GM19023 (cell line): ENCODE results near the gene ARID1B.

Source experiments
- ATAC-seq: cut with Tn5 transposase; IDR thresholded peaks from one replicate; pipeline ENCODE4 v1.9.1; 2021; ENCODE audit warnings: mild to moderate bottlenecking, moderate library complexity; ENCODE audit not compliant: unreplicated experiment

ARID1B gene

DNA sequence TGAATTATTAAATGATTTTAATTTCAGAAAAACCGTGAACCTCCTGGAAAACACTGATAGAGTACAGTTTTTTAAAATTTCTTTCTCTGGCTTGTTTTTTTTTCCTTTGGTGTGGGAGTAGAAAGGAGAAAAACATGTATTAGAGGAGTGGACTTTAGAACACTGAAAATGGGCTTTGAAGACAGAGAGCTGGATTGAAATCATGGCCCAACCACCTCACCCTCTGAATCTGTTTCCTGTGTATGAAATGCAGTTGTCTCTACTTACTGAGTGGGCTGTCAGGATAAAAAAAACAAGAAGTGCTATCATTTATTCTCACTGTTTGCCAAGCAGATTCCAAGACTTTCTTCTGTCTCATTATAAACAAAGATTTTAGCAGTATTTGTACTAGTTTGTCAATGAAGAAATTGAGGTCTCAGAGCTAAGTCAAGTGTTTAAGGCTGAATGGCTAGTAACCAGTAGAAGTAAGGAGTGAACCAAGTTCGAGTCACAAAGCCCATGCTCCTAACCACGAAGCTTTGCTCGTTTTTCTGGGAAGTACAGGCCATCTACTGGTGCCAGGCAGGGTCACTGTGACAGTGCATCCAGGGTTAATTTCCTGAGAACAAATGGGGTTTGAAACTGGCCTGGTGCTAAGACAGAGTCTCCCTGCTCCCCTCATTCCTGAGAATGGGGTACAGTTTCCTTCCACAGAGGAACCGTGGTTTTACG, 289.8 kb downstream of the ARID1B start:
- no peak for ATAC-seq

DNA sequence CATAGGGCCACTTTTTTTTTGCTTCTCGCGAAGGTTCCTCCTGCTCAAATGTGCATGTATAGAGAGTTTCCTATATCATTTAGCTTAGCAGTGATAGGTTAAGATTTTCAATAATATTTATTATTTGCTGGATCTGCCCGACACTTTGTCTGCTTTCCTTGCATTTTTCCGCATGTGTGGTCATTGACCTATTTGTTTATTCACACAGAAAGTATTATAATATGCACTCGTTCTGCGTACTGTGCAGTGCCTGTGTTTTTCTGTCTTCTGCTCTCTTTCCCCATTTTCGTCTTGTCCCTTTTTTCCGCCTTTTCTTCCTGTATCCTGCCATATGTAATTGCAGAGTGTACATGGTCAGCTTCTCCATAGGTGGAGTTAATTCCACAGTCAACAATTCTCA, 290.3 kb downstream of the ARID1B start:
- no peak for ATAC-seq

DNA sequence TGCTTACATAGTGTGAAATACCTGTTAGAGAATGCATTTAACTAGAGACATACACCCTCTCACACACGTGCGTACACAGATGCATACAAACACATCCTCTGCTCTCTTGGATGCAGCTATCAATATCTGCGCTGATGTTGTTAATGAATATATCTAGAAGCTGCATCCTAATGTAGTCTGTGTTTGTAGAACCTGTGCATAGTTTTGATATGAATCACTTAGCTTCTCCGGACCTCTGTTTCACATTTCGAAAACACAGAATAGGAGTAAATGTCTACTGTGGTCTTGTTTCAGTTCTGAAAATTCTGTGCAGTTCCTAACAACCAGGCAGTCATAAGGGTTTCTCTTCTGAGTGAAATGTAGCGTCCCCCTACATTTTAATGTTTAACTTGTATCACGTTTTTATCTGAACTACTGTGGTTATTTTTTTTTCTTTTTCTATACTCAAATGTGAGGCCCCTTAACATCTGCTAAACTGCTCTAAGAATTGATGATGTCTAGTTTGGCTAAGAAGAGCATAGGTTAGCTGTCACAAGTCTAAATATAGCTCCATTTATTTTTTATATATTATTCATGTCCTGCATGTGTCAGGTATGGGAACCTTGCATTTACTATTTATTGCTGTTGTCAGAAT, 291.6 kb downstream of the ARID1B start:
- ATAC-seq = peak; percentile 99

DNA sequence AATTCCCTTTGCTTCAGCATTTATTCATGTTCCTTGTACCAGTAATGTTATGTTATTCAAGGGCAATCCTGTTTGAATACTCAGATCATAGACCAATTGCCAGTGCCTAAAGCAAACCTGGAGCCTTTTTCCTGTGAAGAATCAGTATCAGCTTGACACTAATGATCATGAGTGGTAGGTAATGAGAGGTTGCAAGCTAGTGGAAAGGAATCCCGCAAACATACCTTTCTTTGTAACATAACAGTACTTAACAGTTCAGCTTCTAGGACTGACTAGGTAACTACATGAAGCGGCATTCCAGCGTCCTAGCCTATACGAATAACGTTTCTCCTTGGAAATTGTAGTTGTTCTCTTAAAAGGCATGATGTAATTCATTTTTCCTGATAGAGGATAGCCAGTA, 292.4 kb downstream of the ARID1B start:
- no peak for ATAC-seq

DNA sequence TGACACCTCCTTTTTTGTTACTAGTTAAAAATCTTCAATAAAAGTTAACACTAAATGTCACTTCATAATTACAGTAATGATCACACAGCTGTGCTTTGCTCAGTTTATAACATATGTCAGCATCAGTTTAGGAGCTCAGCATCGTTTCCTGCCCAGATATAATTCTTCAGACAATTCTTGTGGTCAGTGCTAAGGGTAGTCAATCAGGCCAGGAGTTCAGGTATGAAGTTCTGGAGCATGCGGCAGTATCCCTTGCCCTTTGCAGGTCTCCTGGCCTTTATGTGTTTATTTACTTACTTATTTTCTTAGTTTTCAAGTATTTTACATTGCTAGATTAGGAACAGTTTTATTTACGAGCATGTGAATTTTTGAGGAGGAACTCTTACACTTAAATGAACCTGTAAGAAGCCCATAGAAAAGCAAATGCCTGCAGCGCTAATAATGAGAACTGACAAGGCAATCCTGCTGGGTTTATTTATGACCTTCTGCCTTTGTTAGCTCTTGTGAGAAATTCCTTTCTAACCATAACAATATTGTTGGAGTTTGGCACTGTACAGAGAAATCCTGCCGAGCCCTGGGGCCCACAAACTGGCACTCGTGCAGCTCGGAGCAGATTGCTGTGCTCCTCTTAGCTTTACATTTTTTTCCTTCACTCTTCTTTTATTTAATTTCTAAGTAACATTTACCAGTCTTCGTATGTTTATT, 293.4 kb downstream of the ARID1B start:
- no peak for ATAC-seq

DNA sequence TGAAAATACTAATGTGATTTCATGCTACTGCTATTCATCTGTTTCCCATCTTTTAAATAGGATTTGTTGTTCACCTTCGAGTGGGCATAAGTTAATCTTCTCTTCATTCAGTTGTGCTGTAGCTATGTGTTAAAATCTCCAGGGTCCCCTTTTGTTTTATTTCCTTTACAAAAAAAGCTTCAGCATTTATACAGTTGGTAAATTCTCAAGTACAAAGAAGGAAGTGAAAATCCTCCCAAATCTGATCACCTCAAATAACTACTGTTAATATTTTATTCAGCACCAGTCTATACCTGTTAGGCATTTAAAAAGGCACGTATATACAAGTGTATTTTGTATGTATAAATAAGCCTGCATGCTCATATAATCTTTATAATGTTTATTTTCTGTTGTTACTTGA, 294.9 kb downstream of the ARID1B start:
- no peak for ATAC-seq

DNA sequence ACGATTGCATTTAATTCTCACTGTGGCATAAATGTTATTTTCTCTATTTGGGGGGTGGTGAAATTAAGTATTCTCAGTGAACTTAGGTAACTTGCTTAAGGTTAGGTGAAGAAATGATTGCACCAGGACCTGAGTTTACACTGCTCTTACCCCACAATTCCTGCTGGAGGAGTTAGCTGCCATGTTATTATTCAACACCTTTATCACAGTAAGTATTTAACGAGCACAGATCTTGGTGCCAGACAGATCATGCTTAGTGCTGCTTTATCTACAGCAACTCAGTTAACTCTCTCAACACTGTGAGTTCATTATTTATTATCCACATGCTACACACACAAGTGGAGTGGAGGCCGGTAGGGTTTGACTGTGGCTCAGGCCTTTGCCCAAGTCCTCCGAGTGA, 296.4 kb downstream of the ARID1B start:
- ATAC-seq = no peak

DNA sequence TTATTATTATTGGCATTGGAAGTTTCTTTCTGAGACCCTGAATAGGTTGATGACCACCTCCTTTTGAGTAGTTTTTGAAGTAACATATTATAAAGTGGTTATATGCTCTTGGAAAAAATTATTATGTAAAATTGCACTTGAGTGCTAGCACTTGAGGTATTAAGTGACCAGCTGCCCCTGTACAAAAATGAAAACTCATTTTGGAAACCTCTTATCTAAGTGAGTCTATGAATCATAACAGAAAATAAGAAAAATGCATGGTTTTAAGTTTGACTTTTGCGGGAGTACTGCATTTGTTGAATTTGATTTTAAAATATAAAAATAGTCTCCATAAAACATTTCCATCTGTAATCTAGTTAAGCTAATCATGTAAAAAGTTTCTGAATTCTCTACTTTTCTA, 297.8 kb downstream of the ARID1B start:
- no peak for ATAC-seq

DNA sequence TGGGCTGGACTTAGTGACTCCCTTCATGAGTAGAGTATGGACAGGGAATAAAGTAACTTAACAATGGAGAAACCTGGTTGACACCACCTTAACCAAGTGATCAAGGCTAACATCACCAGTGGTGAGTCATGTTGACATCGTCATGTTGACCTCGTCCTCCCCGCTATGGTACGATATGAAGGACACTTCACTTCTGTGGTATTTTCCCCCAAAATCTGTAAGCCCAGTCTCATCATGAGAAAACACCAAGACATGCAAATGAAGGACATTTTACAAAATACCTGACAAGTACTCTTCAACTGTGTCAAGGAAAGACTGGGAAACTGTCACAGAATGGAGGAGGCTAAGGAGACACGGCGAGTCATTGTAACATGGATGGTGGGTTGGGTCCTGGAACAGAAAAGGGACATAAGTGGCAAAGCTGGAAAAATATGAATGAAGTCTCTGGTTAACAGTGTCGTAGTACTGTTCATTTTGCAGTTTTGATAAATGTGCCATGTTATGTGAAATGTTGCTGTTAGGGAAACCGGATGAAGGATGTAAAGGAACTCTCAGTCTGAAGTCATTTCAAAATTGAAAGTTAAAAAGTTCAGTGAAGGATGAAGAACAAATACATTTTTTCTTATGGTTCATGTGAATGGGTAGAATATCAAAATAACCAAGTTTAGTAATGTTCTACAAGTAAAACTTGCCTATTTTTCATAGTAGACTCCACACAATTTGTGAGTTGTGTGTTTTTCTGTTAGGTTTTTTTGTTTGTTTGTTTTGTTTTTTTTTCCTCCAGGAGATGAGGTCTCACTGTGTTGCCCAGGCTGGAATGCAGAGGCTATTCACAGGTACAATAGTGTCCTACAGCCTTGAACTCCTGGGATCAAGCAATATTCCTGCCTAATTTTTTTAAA, 298.6 kb downstream of the ARID1B start:
- ATAC-seq = peak; percentile 84

DNA sequence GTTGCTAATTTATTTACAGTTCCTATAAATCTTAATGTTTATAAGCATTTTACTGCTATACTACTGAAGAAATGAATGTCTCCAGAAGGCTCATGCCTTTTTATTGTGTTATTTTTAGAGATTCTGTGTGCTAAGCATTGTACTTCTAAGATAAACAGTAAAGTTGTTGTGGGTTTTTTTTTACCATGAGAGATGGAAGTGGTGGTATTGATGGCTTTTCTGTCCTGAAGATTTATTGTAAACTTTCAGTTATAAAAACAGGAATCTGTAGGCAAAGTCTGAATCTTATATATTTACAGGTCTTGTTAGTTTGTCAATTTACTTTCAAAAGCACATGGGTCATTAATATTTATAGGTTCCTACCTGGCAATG, 299.3 kb downstream of the ARID1B start:
- no peak for ATAC-seq

DNA sequence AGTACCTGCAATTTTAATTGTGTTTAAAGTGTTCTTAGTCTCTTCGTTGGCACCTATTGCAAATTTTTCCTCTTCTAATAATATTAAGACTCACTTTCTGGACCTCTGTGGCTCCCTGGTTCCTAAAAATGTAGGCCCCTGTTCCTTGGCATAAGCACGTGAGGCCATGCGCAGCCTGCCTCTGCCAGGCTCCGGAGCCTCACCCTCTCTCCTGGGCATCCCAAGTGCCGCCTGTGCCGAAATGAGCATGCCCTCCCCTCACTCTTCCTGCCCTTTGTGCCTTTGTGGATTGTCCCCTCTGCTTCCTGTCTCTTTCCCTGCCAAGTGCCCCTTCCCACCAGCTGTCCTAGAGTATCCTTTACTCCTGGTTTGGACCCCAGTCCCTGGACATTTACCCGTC, 300.1 kb downstream of the ARID1B start:
- no peak for ATAC-seq

DNA sequence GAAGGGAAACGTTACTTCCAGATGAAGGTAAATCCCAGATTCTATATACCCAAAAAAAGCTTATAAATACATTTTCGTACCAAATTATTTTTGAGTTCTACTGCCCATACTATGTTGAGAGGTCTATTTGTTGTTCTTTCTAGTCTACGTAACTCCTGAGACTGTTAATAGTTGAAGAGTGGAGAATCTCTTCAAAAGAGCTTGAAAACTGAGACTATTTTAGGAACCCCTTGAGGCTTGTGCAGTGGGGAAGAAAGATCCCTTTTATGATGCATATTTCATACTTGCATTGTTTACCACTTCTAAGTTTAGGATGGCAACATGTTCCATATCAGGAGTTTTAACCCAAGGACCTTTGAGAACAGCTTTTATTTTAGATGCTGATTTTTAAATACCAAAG, 301.1 kb downstream of the ARID1B start:
- ATAC-seq = no peak

DNA sequence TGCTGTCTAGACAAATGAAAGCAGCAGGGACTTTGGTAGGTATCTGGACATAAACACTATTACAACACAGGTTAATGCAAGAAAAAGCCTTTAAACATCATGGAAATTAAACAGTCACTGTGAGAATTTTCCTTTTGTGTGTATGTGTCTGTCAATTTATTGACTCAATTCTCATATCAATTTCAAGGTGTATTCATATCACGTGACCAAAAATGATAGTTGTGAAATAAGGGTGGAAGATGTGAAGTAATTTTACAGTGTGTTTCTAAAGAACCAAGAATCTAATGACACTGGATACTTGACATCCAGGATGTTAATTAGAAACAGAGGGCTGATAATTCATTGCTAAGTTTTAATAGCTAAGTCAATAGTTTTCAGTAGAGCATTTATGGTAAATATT, 302.1 kb downstream of the ARID1B start:
- ATAC-seq = no peak

DNA sequence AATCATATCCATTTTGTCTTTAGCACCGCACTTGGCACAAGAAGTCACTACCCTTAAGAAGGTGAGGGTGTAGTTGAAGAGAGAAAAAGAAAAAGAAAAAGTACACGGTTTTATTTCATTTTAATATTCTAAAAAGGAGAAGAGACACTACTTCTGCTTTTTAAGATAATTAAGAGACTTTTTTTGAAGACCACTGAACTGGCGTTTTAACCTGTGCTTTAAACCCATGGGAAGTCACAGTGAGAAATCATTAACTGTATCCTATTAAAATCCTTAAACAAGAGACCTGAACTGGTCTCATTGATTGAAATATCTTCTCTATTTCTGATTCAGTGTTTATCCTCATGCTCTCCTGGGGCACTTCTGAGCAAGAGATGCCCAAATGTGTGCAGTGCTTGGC, 302.6 kb downstream of the ARID1B start:
- no peak for ATAC-seq

DNA sequence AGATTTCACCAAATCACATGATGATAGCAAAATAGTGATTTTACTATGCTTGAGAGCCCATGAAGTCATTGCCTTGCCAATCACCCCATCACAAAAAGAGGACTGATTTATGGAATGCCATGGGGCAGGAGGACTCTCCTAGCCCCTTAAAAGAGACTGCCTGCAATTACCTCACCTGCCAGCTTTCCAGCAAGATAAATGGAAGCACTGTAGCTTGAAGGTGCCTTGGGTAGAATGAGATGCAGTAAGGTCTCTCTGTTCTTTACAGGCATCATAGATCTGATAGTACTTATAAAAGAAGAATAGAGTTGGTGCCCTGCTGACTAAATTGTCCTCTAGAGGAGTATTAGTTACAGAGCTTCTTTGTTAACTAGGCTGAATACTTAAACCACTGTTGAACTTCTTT, 303.8 kb downstream of the ARID1B start:
- ATAC-seq = no peak

DNA sequence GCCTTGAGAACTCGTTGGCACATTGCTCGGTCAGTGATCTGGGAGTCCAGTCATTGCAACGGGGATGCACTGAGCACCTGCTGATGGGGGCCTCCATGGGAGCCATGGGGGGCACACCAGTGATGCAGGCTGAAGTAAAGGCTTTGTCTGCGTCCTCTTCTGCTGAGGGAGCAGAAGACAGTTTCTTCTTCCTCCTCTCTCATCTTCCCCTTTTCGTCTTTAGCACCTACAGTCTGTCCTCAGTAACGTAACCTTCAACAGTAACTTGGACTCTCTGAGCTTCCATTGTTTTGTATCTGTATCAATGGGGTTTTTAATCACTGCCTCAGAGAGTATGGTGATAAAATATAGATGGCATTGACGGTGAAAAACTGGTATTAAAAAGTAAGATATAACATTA, 306.2 kb downstream of the ARID1B start:
- ATAC-seq = no peak

DNA sequence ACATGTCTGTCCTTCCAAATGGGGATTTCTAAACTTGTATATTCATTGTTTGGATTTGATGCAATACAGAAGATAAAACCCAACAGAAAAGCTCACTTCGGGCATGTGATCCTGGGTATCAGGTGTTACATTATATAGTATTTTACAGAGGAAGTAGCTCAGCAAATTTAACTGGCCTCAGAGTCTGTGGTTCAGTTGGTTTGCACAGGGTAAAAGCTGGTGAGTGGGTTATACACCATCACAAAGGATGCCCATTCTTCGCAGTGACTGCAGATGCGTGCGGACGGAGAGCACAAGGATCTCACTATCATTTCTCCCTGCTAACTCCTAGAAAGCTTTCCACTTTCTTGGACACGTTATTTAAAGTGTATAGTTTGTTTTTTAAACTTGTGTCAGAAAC, 309.5 kb downstream of the ARID1B start:
- no peak for ATAC-seq

DNA sequence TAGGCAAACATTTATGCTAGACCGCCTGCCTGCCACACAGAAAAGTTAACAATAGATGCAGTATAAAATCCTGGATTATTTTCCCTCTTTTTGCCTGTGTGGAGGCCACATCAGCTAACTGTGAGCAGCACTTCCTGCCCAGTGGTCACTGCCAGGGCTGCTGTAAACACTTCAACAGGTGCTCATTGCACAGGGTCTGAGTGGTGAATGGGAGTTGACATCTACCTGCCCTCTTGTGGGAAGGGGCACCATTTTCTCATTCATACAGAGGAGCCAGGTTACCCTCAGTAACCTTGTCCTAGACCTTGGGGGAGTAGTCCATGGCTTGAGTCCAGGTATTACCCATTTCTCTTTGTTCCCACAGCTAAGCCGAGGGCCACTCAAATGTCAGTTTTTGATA, 310.8 kb downstream of the ARID1B start:
- no peak for ATAC-seq

DNA sequence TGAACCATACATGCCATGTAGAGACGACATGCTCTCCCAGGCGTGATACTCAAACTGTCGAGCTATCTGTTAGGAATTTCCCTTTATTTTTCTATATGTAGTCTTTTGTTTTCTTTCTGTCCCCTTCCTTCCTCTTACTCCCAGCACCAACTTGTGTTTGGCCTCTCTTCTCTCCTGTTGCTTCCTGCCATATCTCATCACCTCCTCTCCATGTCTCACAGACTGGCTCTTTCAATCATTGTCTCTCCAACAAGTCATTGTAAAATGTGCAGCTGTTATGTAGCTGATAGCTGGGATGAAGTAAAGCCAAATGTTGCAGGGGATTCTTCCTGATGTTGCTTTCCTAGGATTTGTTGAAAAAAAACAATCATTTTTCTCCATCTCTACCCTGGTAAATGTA, 311.7 kb downstream of the ARID1B start:
- ATAC-seq = no peak

DNA sequence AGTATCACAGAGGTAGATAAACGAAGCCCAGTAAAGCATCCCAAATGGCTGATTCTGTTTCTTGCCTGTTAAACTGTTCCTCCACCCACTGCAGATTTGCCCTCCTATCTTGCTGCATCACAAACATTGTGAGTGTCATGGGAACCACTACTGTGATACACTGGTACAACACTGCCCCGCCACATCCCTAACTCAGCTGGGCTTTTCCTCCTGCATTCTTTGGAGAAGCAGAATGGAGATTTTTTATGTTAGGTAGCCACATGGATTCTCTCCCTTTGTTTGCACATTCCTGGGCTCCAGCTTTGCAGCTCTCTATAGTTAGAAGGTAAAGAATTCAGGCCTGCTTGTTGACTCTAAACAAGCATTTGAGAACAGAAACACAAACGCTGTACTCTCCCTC, 312.1 kb downstream of the ARID1B start:
- ATAC-seq = no peak

DNA sequence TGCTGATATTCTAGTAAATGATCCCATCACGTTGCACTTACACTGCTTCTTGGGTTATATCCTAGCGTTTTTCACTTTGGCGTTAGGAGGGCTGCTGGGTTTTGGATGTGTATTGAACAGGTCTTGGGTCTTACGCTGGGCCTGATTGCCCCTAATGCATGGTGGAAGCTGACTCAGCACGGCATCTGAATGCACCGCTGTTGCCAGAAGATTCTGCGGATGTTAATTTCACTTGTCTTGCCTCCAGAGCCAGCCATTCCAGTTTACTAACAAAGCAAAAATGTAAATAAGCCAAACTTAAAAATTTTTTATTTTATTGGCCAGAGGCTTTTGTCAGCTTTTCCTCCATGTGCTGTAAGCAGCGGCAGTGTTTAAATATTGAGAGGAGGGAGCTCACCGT, 312.7 kb downstream of the ARID1B start:
- ATAC-seq = no peak
